Gastrocnemius medialis (tissue), 4 donors: Measurements from ENCODE around the gene COL25A1.

ENCODE experiments used
- CTCF ChIP-seq, 5 experiments: fragments of 450-650 bp in 3 of 5; fragments of 200-600 bp in 2 of 5; sonication (generic) in 2 of 5; IDR thresholded peaks in 4 of 5; conservative IDR thresholded peaks in 1 of 5; 1 replicate in 4 of 5; 2 replicates in 1 of 5; pipeline ENCODE4 v1.5.1; 2016 to 2019; ENCODE audit warnings: antibody characterized with exemption in 5 of 5, mild to moderate bottlenecking in 3 of 5, moderate library complexity in 3 of 5
- POLR2A ChIP-seq, 2 donors: fragments of 450-650 bp; IDR thresholded peaks; one replicate each; pipeline ENCODE4 v1.6.1; 2017; ENCODE audit warnings: antibody characterized with exemption in 2 of 2, mild to moderate bottlenecking in 2 of 2, moderate library complexity in 2 of 2

DNA sequence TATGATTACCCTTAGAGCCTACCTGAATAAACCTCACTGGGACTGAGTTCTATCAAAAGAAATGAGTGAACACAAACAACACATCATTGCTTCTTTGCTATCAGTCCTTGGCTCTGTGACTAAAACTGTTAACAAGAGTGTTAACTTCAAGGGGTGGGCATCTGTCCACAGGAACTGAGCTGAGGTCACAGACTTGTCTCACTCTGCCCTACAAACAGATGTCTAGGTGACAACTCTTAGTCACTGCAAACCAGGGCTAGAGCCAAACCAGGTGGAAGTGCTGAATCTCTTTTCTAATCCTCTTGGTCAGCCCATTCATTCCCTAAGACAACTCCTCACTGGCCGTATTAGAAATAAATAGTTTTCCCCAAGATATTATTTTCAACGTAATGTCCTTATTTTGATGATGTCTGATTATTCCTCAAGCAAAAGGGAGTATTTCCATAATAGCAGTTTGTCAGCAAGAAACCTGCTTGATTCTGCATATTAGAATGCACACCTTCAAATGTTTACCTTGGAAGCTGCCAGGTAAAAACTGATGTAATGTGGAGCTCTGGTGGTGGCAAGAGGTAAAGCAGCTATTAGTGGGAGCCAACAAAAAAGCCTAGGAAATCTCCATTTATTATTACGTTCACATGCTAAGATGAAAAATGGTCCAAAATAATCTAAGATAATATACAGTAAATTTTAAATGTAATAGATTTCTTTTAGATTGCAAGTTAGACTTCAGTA is 4.0 kb downstream of the COL25A1 start:
- peak in 4 of 5 experiments; percentile 30 to 52 (median 40) for TF ChIP-seq CTCF (IDR thresholded peaks at IDR 0.05 in 4 of 5, conservative IDR thresholded peaks at IDR 0.05 in 1 of 5)
- TF ChIP-seq POLR2A (IDR thresholded peaks at IDR 0.05) = no peak
